Mesenteric fat pad (tissue), 1 donor: ENCODE data around the gene ASGR2. TPM values are rescaled to one million over a fixed set of nuclear protein-coding genes. Genes with fewer than 3 reads are reported as not detected.
"Not testable (repeated sequence)": the region's sequence is repeated elsewhere in the genome, so short reads cannot be mapped to it uniquely, and the experiment has no call there.

Experiments used
- DNase-seq: peaks from one replicate; pipeline ENCODE4 v3.0.0-alpha.2; 2020; ENCODE audit warnings: low spot score
- total RNA-seq: library from RNA; stranded (reverse); fragmentation: NEBNext Ultra II Directional; extraction: Animal tissue kit (Norgen Biotek cat#: 25700); gene quantifications from one replicate; pipeline ENCODE4 v1.2.1, GENCODE V29; 2021
- donor health status: DM: yes; HTN: yes; CAD: no.

ASGR2 gene
- total RNA-seq, 1 donor from 2014 or later: 3.3 TPM

DNA sequence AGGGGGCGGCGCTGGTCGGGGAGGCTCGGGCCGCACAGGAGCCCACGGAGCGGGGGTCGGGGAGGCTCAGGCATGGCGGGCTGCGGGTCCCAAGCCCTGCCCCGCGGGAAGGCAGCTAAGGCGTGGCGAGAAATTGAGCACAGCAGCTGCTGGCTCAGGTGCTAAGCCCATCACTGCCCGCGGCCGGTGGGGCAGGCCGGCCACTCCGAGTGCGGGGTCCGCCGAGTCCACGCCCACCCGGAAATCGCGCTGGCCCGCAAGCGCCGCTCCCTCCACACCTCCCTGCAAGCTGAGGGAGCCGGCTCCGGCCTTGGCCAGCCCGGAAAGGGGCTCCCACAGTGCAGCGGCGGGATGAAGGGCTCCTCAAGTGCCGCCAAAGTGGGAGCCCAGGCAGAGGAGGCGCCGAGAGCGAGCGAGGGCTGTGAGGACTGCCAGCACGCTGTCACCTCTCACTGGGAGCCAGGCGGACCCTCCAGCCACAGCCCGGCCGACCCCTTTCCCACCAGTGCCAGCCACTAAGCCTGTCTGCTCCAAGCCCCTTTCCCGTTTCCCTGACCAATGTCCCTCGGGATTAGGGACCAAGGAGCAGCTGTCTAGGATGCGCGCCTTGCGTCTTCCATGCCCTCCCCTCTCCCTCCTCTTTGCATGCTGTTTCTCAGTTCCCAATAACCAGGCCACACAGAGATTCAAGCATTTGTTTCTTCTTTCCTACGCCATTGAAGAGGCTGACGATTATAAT is 13.8 kb downstream of the ASGR2 start:
- DNase-seq: not testable (repeated sequence)

DNA sequence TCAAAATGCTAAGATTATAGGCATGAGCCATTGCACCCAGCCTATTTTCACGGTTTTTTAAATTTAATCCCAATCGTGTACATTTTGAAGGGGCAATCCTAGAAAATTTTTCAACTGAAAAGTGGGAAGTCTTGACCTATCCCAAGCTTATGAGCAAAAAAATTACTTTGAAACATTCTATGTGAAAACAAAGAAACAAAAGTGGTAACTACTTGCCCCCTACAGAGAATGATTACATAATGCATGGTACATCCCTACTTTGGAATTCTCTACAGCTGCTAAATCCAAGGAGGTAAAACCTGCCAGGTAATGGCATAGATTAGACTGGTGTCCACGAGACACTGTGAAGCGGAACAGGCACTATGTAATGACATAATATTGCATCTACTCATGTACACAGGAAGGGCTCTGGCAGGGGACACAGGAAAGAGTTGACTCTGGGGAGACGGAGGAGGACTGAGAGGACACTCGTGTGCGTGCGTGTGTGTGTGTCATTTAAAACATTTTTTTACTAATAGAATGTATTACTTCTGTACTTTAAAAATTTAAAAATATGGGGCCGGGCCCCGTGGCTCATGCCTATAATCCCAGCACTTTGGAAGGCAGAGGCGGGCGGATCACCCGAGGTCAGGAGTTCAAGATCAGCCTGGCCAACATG is 15.7 kb downstream of the ASGR2 start:
- no peak for DNase-seq

DNA sequence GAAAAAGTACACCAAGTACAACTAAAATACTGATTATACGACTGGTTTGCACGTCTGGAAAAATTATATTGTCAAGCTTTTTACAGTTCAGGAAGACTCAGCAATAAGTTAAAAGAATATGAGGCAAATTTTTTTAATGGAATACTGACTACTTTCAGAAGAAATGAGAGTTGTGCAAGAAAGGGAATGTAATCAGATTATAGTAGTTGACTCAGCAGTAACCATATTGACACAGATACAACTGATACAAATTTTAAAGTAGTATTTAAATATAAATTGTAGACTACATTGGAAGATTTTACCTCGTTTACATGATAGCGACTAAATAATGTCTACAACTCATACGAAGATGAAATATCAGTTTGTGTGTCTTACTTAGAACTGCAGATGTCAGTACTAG is 16.7 kb downstream of the ASGR2 start:
- DNase-seq: no peak

DNA sequence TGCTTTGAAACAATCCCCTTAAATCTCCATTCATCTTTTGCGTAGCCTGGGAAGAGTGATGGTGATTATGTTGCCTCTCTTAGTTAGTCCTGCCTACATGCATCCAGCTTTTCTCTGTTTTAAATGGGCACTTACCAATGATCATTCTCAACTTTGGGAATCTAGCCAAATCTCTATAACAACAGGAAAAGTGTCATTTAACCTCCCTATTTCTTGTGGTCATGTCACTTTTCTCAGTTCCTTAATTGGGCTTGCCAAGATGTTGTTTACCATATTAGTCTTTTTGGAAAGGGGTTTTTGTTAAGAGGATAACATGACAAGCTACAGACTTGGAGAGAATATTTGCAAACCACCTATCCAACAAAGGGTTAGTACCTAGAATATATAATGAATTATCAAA is 19.0 kb downstream of the ASGR2 start:
- no peak for DNase-seq

DNA sequence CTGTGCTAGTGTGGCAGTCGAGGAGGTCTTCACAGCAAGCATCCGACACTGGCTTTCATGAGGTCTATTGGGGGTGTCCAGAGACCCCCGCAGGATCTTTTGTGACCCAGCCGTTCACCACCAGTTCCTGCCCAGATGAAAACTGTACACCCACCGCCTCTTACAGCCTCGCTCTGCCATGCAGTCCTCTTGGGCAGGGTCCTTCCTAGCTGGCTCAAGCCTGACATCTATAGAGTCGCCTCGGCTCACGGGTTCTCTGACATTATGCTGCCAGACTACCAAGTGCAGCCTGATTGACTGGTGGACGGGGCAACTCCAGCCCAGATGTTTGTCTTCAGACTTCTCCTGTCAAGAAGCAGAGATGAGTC is 20.0 kb downstream of the ASGR2 start:
- DNase-seq: no peak

DNA sequence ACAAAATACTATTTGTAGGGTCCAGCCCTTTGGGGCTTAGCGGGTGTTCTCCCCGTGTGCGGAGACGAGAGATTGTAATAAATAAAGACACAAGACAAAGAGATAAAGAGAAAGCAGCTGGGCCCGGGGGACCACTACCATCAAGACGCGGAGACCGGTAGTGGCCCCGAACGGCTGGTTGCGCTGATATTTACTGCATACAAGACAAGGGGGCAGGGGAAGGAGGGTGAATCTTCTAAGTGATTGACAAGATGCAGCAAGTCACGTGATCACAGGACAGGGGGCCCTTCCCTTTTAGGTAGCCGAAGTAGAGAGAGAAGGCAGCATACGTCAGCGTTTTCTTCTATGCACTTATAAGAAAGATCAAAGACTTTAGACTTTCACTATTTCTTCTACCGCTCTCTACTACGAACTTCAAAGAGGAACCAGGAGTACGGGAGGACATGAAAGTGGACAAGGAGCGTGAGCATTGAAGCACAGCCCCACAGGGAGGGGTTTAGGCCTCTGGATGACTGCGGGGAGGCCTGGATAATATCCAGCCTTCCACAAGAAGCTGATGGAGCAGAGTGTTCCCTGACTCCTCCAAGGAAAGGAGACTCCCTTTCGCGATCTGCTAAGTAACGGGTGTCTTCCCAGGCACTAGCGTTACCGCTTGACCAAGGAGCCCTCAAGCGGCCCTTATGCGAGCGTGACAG is 23.2 kb downstream of the ASGR2 start:
- not testable (repeated sequence) for DNase-seq

DNA sequence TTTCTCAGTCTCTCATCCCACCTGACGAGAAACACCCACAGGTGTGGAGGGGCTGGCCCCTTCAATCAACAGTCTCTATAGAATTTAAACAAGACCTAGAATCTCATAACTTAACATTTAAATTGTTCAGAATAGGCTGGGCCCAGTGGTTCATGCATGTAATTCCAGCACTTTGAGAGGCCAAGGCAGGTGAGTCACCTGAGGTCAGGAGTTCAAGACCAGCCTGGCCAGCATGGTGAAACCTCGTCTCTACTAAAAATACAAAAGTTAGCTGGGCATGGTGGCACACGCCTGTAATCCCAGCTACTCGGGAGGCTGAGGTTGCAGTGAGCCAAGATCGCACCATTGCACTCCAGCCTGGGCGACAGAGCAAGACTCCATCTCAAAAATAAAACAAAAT is 25.1 kb downstream of the ASGR2 start:
- DNase-seq: not testable (repeated sequence)

DNA sequence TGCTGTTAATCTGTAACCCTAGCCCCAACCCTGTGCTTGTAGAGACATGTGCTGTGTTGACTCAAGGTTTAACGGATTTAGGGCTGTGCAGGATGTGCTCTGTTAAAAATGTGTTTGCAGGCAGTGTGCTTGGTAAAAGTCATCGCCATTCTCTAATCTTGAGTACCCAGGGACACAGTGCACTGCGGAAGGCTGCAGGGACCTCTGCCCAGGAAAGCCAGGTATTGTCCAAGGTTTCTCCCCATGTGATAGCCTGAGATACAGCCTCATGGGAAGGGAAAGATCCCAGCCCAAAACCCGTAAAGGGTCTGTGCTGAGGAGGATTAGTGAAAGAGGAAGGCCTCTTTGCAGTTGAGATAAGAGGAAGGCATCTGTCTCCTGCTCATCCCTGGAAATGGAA is 26.2 kb downstream of the ASGR2 start:
- not testable (repeated sequence) for DNase-seq

DNA sequence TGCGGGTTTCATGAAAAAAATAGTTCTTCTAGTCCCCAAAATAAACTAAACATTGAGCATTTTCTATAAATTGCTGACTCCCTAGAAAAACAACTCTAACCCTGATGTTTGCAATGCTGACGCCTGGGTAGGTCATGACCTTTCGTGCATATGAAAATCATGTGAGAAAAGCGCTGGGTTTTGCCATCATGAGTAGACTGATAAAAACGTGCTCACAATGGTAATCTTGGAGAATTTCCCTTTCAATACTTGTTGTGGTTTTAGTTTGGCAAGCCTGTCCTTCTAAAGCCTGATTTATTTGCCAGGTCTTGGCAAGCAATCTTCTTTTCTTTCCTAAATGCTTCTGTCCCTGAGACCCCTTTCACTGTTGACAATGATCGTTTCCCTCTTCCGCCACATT is 30.5 kb downstream of the ASGR2 start:
- no peak for DNase-seq

DNA sequence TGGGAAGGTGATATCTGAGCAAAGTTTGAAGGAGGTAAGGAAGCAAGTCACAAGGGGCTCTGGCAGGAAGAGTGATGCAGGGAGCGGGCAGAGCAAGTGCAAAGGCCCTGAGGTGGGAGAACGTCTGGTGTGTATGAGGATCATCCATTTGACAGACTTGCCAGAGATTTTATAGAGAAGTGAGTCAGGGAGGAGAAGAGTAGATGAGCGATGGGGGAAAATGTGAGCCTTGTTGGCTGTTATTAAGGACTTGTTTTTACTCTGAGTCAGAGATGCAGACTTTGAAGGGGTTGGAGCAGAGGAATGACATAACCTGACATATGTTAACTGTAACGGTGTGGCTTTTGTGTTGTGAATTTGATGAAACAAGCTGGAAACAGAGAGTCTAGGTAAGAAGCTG is 31.0 kb downstream of the ASGR2 start:
- DNase-seq: peak; percentile 37

DNA sequence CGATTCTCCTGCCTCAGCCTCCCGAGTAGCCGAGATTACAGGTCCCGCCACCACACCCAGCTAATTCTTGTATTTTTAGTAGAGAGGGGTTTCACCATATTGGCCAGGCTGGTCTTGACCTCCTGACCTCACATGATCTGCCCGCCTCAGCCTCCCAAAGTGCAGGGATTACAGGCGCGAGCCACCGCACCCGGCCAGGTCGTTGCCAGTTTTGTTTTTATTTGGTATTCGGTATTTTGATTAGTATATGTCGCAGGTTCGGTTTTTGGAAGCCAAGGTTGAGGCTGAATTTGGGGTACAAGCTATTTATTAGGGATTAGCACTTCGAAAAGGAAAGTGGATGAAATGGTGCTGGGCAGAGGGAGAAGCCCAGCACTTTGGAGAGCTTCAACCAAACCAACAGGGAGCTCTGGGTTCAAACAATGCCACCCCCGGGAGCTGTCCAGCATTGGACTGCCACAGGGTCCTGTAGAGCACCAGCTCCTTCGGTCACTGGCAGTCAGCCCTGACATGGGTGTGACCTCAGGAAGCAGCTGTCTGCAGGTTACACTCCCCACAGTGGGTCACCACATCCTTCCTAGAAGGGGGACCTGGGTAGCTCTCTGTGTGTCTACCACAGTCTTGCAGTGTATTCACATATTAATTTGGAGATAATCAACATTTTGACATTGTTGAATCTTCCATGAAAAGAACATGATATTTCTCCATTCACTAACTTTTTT is 33.1 kb downstream of the ASGR2 start:
- DNase-seq: peak; percentile 86

DNA sequence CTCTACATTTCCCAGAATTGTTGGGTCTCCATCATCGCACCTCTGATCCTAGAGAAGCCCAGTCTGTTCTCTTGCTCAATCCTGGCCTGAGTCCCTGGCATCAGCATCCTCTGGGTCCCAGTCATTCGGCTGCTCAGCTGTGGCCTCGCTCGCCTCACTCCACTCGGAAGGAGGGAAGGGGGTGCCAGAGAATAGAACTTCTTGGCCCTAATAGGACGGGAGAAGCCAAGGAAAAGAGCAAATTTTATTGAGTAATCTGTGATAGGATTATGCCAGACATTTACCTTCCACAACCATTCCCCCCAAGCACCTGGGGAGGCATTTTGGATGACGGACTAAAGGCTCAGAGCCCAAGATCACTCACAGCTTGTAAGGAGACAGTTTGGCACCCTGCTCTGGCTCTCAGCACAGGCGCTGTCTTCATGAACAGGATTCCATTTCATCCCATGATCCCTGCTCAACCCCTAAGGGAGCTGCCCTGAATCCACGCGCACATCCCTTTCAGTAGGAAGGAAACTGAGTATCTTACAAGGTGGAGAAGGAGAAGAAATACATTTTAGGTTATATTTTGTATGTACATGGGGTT is 34.1 kb downstream of the ASGR2 start:
- DNase-seq: peak; percentile 84

DNA sequence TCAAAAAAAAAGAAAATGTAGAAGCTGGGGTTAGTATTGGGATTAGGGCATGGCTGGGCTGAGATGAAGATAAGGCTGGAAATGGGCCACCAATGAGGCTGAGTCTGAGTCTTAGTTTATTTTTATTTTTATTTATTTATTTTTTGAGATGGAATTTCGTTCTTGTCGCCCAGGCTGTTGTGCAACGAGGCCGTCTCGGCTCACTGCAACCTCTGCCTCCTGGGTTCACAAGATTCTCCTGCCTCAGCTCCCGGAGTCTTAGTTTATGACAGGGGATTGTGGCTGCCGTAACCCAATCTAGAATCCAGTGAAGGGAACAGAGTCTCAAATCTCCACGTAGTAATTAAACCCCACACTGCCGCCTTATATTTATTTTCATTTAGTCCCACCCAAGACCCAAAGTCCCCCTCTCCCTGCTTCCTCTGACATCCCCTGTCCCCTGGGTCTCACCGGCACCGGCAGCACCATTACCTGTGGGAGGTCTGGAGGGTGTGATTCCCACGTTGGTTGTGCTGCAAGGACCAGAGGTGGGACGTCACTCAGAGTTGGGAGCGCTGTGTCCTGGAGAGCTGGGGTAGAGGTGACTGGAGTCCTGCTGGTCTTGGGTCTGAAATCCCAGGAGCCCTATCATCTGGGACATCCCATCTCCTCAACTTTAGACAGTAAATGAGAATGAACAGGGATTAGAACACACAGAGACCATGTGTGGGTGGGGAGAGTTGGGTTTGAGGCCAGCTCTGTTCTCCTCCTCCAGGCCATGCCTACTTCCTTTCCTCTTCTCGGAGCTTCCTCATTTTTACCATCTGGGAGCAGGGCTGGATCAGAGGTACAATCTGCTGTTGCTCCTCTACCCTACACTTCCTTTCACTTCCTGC is 34.8 kb downstream of the ASGR2 start, which contains the start of gene CLEC10A:
Gene CLEC10A, minus strand, starts transcription at position 671 of the 875 bp plus-strand sequence. CDS start 1,439 bp downstream, outside the sequence.
- DNase-seq: peak; percentile 49

DNA sequence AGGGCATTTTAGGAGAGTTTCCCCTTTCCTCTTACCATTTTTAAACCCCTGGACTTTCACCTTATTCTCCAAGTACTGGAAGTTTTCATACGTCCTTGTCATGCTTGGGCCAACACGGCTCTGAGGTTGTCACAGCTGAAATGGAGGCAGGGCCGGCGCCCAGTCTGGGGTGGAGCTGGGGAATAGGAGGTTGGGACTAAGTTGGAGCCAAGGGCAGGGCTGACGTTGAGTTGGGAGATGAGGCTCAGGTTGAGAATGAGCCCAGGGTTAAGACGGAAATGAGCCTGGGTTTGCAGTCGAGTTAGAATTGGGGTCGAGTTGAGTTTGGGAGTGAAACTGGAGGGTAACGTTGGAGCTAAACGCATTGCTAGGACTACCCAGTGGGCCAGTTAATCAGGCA is 35.9 kb downstream of the ASGR2 start:
- DNase-seq: peak; percentile 81

DNA sequence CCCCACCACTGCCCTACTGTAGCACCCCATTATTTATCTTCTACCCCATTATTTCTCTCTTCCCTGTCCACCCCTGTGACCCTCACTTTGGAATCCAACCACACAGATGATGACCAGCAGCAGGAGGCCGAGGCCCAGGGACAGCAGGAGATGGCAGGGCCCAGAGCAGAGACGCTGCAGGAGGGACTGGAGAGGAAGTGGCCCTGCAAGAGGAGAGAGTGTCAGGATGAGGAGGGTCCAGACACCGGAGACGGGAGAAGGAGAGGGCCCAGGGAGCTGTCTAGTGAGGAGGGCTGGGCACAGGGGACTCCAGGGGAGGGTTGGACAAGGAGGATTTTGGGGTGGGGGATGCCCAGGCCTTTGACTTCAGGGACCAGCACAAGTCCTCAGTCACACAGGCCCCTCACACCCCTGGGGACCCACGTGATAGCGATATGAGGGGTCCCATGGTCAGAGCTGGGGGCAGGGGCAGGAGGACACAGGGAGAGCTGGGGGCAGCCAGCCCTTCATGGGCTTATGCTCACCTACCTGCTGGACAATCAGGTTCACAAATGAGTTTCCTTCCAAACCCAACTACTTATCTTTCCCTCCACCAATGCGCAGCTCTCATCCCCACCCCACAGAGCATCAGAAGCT is 36.6 kb downstream of the ASGR2 start:
- no peak for DNase-seq

DNA sequence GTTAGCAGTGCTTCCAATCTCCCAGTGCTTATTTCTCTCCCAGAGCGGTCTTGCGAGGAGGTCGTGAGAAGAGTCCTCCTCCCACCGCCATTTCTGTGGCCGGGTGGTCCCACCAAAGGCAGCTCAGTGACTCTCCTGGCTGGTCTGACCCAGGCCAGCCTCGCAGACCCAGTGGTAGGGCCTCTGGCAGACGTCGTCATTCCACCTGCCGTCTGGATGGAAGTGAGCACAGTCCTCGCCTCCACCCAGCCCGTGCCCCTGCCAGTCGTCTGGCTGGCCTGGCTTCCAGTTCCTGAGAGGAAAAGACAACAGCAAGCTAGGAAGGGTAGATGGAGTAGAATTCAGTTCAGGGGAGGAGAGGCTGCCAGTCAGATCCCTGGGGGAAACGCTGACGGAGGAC is 39.7 kb downstream of the ASGR2 start:
- no peak for DNase-seq

DNA sequence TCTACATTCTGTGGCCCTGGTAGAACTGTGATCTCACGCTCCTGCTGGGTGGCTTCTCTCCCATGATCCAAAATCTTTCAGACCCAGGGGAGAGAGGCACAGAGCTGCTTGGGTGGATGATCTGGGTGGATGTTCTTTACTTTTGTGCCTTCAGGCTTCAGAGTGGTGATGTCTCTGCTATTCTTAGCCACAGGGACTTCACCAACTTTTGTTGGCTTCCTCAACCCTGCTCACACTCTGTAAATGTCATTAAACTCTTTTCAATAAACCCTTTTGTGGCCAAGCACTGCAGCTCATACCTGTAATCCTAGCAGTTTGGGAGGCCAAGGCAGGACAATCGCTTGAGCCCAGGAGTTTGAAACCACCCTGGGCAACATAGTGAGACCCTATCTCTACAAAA is 42.2 kb downstream of the ASGR2 start:
- DNase-seq: no peak

DNA sequence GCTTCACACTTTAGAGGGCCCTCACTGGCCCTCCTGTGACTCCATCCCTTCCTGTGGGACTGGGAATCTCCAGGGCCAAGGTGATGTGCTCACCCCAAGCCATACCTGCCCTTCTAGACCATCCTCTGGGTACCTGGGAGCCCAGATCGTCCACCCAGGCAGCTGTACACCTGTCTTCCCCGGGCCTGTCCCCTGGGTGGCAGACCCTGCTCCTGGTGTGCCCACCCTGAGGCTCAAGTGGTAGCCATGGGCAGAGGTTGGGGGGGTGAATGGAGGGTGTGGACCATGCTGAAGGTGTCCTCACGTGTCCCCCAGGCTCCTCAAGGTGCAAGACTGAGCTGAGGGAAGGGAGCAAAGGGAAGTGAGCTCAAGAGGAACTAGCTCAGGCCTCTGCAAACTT is 43.9 kb downstream of the ASGR2 start:
- no peak for DNase-seq

DNA sequence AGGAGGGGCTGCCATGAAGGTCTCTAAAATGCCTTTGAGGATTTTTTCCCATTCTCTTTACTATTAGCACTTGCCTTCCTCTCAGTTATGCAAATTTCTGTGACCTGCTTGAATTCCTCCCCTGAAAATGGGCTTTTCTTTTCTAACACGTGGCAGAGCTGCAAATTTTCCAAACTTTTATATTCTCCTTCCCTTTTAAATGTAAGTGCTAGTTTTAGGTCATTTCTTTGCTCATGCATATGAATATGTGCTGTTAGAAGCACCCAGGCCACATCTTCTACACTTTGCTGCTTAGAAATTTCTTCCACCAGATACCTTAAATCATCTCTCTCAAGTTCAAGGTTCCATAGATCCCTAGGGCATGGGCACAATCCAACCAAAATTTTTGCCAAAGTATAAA is 46.4 kb downstream of the ASGR2 start:
- DNase-seq: no peak

DNA sequence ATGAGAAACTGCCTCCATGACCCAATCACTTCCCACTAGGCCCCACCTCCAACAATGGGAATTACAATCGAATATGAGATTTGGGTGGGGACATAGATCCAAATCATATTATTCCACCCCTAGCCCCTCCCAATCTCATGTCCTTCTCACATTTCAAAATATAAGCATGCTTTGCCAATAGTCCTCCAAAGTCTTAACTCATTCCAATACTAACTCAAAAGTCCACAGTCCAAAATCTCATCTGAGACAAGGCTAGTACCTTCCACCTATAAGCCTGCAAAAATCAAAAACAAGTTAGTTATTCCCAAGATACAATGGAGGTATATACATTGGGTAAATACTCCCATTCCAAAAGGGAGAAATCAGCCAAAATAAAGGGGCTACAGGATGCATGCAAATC is 47.4 kb downstream of the ASGR2 start:
- DNase-seq: no peak
